ENCODE measurements around the gene NFE2.

Gene NFE2

DNA sequence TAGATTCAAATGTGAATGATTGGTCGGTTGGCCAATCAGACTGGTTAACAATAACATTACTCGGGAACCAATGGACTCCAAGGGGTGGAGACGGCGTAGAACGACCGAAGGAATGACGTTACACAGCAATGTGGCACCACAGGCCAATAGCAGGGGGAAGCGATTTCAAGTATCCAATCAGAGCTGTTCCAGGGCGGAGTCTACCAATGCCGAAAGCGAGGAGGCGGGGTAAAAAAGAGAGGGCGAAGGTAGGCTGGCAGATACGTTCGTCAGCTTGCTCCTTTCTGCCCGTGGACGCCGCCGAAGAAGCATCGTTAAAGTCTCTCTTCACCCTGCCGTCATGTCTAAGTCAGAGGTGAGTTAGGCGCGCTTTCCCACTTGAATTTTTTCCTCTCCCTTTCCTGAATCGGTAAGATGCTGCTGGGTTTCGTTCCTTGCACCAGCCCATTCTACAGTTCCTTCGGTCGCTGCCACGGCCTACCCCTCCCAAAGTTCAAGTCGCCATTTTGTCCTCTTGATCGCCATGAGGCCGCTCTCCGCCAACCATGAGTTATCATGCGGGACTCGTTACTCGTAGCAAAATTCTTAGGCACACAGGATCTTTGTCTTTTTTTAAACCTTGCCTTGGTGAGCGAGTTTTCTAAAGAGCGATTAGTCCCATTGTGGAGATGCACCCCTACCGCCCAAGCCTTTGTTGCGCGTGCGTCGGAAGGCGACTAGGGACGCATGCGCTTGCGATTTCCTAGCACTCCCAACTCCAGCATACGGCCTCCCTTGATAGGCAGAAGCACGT lies 20.2 kb downstream of the NFE2 start, which contains the start of gene HNRNPA1:
HNRNPA1 (plus strand) TSS at position 259 of the 793 bp plus-strand sequence; CDS start at position 341, 82 bp downstream.
- H3K36me3 ChIP-seq (ENCODE audit: control insufficient read depth in 2 of 2, insufficient read depth in 1 of 2, low read length in 2 of 2): peaks cover 24 to 64% of the 10 kb centered on the region in 2 experiments
- peak within 1 kb of the TSS; percentile 94 for H3K27ac ChIP-seq (ENCODE audit: extremely low read depth, low read depth, low read length)
- ChIA-PET CTCF (interaction anchor here (0.5 to 2.8 kb wide), 12 partner anchors 8 to 91 kb away, joined by 3 to 19 read pairs (median 5); partner anchors contain the start of gene COPZ1), POLR2A (interaction anchor here (0.5 to 4.5 kb wide), 42 partner anchors 9 to 1883 kb away, joined by 3 to 113 read pairs (median 8); partner anchors contain the start of genes COPZ1, HOXC9 and NFE2)
- H3K4me1 ChIP-seq (ENCODE audit: control insufficient read depth, insufficient read depth, low read length): peaks cover 5% of the 10 kb centered on the region
- no peaks in the 10 kb centered on the region for H3K9me3 ChIP-seq (ENCODE audit: control insufficient read depth, insufficient read depth, low read depth, low read length)
- peak within 1 kb of the TSS; percentile 99 for H3K4me3 ChIP-seq (ENCODE audit: low read depth, low read length)
- TF ChIP-seq ZNF112 (tag by site-specific recombination; IDR thresholded peaks at IDR 0.05) (no peak), ZBTB8A (tag by site-specific recombination; IDR thresholded peaks at IDR 0.05) (peak; percentile 41; the same call in 1 of the 2 replicates), ZNF629 (tag by site-specific recombination; IDR thresholded peaks at IDR 0.05) (peak; percentile 96), KLF16 (tag by site-specific recombination; IDR thresholded peaks at IDR 0.05) (peak; percentile 82), ZXDB (tag by site-specific recombination; IDR thresholded peaks at IDR 0.05) (peak; percentile 95), TCF7L2 (IDR thresholded peaks at IDR 0.05; ENCODE audit: borderline replicate concordance, low read depth, low read length) (no peak), PATZ1 (tag by site-specific recombination; IDR thresholded peaks at IDR 0.05) (0 out of 2 replicates have a peak, but pooled peaks have one; percentile 57), PRDM4 (tag by site-specific recombination; IDR thresholded peaks at IDR 0.05) (peak; percentile 60; the same call in 1 of the 2 replicates), KLF8 (tag by site-specific recombination; IDR thresholded peaks at IDR 0.05) (peak; percentile 73; the same call in 1 of the 2 replicates), ZNF140 (tag by site-specific recombination; IDR thresholded peaks at IDR 0.05) (no peak), HIC1 (tag by site-specific recombination; IDR thresholded peaks at IDR 0.05) (peak; percentile 90), ZBTB7A (tag by site-specific recombination; IDR thresholded peaks at IDR 0.05; ENCODE audit: low read depth) (no peak), BCL6B (tag by site-specific recombination; IDR thresholded peaks at IDR 0.05) (no peak), ZNF776 (tag by site-specific recombination; IDR thresholded peaks at IDR 0.05; ENCODE audit: borderline replicate concordance) (no peak), ZNF76 (tag by site-specific recombination; IDR thresholded peaks at IDR 0.05; ENCODE audit: borderline replicate concordance, low read depth) (no peak), MZF1 (tag by site-specific recombination; IDR thresholded peaks at IDR 0.05; ENCODE audit: borderline replicate concordance) (peak; percentile 23; the same call in 1 of the 2 replicates), ZNF571 (tag by site-specific recombination; IDR thresholded peaks at IDR 0.05) (no peak), REPIN1 (tag by site-specific recombination; IDR thresholded peaks at IDR 0.05; ENCODE audit: low read depth) (0 out of 2 replicates have a peak, but pooled peaks have one; percentile 76)
- TF ChIP-seq, protein P1, sequence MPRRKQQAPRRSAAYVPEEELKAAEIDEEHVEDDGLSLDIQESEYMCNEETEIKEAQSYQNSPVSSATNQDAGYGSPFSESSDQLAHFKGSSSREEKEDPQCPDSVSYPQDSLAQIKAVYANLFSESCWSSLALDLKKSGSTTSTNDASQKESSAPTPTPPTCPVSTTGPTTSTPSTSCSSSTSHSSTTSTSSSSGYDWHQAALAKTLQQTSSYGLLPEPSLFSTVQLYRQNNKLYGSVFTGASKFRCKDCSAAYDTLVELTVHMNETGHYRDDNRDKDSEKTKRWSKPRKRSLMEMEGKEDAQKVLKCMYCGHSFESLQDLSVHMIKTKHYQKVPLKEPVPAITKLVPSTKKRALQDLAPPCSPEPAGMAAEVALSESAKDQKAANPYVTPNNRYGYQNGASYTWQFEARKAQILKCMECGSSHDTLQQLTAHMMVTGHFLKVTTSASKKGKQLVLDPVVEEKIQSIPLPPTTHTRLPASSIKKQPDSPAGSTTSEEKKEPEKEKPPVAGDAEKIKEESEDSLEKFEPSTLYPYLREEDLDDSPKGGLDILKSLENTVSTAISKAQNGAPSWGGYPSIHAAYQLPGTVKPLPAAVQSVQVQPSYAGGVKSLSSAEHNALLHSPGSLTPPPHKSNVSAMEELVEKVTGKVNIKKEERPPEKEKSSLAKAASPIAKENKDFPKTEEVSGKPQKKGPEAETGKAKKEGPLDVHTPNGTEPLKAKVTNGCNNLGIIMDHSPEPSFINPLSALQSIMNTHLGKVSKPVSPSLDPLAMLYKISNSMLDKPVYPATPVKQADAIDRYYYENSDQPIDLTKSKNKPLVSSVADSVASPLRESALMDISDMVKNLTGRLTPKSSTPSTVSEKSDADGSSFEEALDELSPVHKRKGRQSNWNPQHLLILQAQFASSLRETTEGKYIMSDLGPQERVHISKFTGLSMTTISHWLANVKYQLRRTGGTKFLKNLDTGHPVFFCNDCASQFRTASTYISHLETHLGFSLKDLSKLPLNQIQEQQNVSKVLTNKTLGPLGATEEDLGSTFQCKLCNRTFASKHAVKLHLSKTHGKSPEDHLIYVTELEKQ (tag by site-specific recombination; IDR thresholded peaks at IDR 0.05; ENCODE audit: borderline replicate concordance): no peak
- TF ChIP-seq, protein P2, sequence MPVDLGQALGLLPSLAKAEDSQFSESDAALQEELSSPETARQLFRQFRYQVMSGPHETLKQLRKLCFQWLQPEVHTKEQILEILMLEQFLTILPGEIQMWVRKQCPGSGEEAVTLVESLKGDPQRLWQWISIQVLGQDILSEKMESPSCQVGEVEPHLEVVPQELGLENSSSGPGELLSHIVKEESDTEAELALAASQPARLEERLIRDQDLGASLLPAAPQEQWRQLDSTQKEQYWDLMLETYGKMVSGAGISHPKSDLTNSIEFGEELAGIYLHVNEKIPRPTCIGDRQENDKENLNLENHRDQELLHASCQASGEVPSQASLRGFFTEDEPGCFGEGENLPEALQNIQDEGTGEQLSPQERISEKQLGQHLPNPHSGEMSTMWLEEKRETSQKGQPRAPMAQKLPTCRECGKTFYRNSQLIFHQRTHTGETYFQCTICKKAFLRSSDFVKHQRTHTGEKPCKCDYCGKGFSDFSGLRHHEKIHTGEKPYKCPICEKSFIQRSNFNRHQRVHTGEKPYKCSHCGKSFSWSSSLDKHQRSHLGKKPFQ (tag by site-specific recombination; IDR thresholded peaks at IDR 0.05): peak; percentile 59; the same call in 1 of the 2 replicates
- TF ChIP-seq, protein P3, sequence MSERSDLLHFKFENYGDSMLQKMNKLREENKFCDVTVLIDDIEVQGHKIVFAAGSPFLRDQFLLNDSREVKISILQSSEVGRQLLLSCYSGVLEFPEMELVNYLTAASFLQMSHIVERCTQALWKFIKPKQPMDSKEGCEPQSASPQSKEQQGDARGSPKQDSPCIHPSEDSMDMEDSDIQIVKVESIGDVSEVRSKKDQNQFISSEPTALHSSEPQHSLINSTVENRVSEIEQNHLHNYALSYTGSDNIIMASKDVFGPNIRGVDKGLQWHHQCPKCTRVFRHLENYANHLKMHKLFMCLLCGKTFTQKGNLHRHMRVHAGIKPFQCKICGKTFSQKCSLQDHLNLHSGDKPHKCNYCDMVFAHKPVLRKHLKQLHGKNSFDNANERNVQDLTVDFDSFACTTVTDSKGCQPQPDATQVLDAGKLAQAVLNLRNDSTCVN (tag by site-specific recombination; optimal IDR thresholded peaks at IDR 0.05): peak; percentile 48

All from HEK293 (cell line).